GM23248 (cell line): Measurements from ENCODE around the gene SMIM13.

Experiments used
- EZH2 ChIP-seq: fragments of 200-600 bp; sonication (generic); IDR thresholded peaks from 2 replicates; pipeline ENCODE4 v1.6.1; 2018; ENCODE audit warnings: antibody characterized with exemption, mild to moderate bottlenecking; ENCODE audit not compliant: insufficient read depth, poor library complexity, severe bottlenecking
- EZH2phosphoT487 ChIP-seq: fragments of 200-600 bp; sonication (generic); IDR thresholded peaks from 2 replicates; pipeline ENCODE4 v1.6.1; 2018; ENCODE audit warnings: antibody characterized with exemption, moderate library complexity, mild to moderate bottlenecking, low read depth; ENCODE audit not compliant: insufficient read depth

GRCh38 chr6:11083956-11084355 is 9.7 kb upstream of the SMIM13 start:
- TF ChIP-seq EZH2phosphoT487 (no peak), EZH2 (no peak)
